Measurements from ENCODE around the gene PTPRK. TPM values are rescaled to one million over a fixed set of nuclear protein-coding genes. Genes with fewer than 3 reads are reported as not detected.

The PTPRK gene
- polyA plus RNA-seq, 3 donors, result 0.01 TPM; not detected in 2

- Histone ChIP-seq H3K79me2 (ENCODE audit: insufficient read depth, low read length) (no peaks in the 10 kb centered on the region), H3K4me2 (replicated peaks; ENCODE audit: extremely low read depth, low read length, poor library complexity, severe bottlenecking) (no peak overlapping the region), H3K4me1 (ENCODE audit: control insufficient read depth in 1 of 2, insufficient read depth in 2 of 2, low read length in 2 of 2) (no peaks in the 10 kb centered on the region), H3K9ac (ENCODE audit: insufficient read depth, low read length, poor library complexity, severe bottlenecking) (no peak overlapping the region), H4K20me1 (ENCODE audit: insufficient read depth, low read length) (no peaks in the 10 kb centered on the region), H3K27me3 (ENCODE audit: control insufficient read depth in 2 of 2, insufficient read depth in 2 of 2, low read length in 2 of 2) (no peaks in the 10 kb centered on the region), H2AFZ (ENCODE audit: insufficient read depth, low read depth, low read length, poor library complexity, severe bottlenecking) (no peak overlapping the region), H3K36me3 (replicated peaks in 1 of 2; ENCODE audit: control insufficient read depth in 1 of 2, insufficient read depth in 2 of 2, low read length in 2 of 2) (no peaks in the 10 kb centered on the region), H3K9me3 (replicated peaks in 1 of 2; ENCODE audit: control insufficient read depth in 1 of 2, insufficient read depth in 1 of 2, low read length in 2 of 2) (no peaks in the 10 kb centered on the region), H3K27ac (ENCODE audit: low read depth in 1 of 2, low read length in 2 of 2) (no peak overlapping the region), H3K4me3 (replicated peaks in 1 of 3; ENCODE audit: low read depth in 2 of 3, low read length in 3 of 3) (no peak overlapping the region)
- no peak for DNase-seq
- Mint-ChIP-seq H3K36me3 (no peaks in the 10 kb centered on the region), H3K27me3 (ENCODE audit: low read depth in 3 of 3) (no peaks in the 10 kb centered on the region), H3K9me3 (peaks cover 0 to 5% (median 0%) of the 10 kb centered on the region in 7 donors), H3K4me3 (no peak overlapping the region), H3K4me1 (no peaks in the 10 kb centered on the region), H3K27ac (no peak overlapping the region)
- WGBS (ENCODE audit: insufficient coverage), result 100% methylated on average over 3 of the region's 6 CpGs
- TF ChIP-seq CTCF (IDR thresholded peaks at IDR 0.05), result no peak
- intact Hi-C loops (cut with micrococcal nuclease), result no loop called here
These were observed 564.0 kb downstream of the PTPRK start for GRCh38 chr6:127956260-127956888.

- H3K4me1 Mint-ChIP-seq, result peaks cover 5% of the 10 kb centered on the region
- Histone ChIP-seq H3K4me1 (ENCODE audit: control insufficient read depth in 1 of 2, insufficient read depth in 2 of 2, low read length in 2 of 2) (no peaks in the 10 kb centered on the region), H3K79me2 (ENCODE audit: insufficient read depth, low read length) (no peaks in the 10 kb centered on the region), H3K4me3 (replicated peaks in 1 of 3; ENCODE audit: low read depth in 2 of 3, low read length in 3 of 3) (no peak overlapping the region), H3K9ac (ENCODE audit: insufficient read depth, low read length, poor library complexity, severe bottlenecking) (no peak overlapping the region), H3K36me3 (replicated peaks in 1 of 2; ENCODE audit: control insufficient read depth in 1 of 2, insufficient read depth in 2 of 2, low read length in 2 of 2) (no peaks in the 10 kb centered on the region), H3K27ac (ENCODE audit: low read depth in 1 of 2, low read length in 2 of 2) (no peak overlapping the region), H3K4me2 (replicated peaks; ENCODE audit: extremely low read depth, low read length, poor library complexity, severe bottlenecking) (no peak overlapping the region), H3K9me3 (replicated peaks in 1 of 2; ENCODE audit: control insufficient read depth in 1 of 2, insufficient read depth in 1 of 2, low read length in 2 of 2) (no peaks in the 10 kb centered on the region), H4K20me1 (ENCODE audit: insufficient read depth, low read length) (no peaks in the 10 kb centered on the region), H3K27me3 (ENCODE audit: control insufficient read depth in 2 of 2, insufficient read depth in 2 of 2, low read length in 2 of 2) (no peaks in the 10 kb centered on the region), H2AFZ (ENCODE audit: insufficient read depth, low read depth, low read length, poor library complexity, severe bottlenecking) (no peak overlapping the region)
- H3K4me3 Mint-ChIP-seq, result no peak overlapping the region
- no peaks in the 10 kb centered on the region for H3K36me3 Mint-ChIP-seq
- WGBS (ENCODE audit: insufficient coverage), result no CpG with 5 or more reads among the region's 4 CpGs
- no peak for TF ChIP-seq CTCF (IDR thresholded peaks at IDR 0.05)
- no peak for DNase-seq
- no peaks in the 10 kb centered on the region for H3K27me3 Mint-ChIP-seq (ENCODE audit: low read depth in 3 of 3)
- H3K9me3 Mint-ChIP-seq, result peaks cover 0 to 3% (median 0%) of the 10 kb centered on the region in 7 donors
- intact Hi-C loops (cut with micrococcal nuclease), result no loop called here
- H3K27ac Mint-ChIP-seq, result no peak overlapping the region
These were observed 566.3 kb downstream of the PTPRK start for GRCh38 chr6:127954082-127954481.

Data from CD14-positive monocyte (primary cell).